GM12864 (cell line): ENCODE measurements around the gene RPH3AL.
"Not testable (repeated sequence)": the region's sequence is repeated elsewhere in the genome, so short reads cannot be mapped to it uniquely, and the experiment has no call there.

Experiments used
- DNase-seq: peaks from one replicate; pipeline ENCODE4 v3.0.0-alpha.2; 2011; ENCODE audit warnings: low read depth
- H3K4me3 ChIP-seq: 2 replicates; pipeline ENCODE4 v1.5.1; 2011; ENCODE audit warnings: mild to moderate bottlenecking, low read depth, low read length, control low read depth
- TF ChIP-seq, protein P1 (sequence below): IDR thresholded peaks from 2 replicates; pipeline ENCODE4 v1.5.1; 2011; ENCODE audit warnings: low read depth, mild to moderate bottlenecking, moderate library complexity, low read length, control low read depth, inconsistent platforms; ENCODE audit errors: missing control alignments

Gene RPH3AL

DNA sequence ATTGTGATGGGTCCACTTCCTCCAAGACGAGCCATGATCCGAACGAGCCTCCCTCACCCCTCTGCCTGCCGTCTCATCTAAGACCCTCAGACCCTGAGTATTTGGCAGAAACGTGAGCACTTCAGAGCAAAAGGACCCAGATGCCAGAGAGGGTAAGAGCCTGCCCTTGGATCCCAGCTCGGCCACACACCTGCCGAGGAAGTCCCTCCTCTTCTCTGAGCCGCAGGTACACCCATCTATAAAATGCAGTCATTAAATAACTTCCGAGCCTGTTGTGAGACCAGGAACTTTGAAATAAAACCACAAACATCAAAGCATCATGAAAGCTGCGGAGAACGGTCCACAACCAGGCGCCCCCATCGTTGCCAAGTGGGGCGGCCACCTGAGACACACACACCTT, 106.4 kb downstream of the RPH3AL start:
- no peak overlapping the region for H3K4me3 ChIP-seq
- DNase-seq, result no peak
- TF ChIP-seq, protein P1, sequence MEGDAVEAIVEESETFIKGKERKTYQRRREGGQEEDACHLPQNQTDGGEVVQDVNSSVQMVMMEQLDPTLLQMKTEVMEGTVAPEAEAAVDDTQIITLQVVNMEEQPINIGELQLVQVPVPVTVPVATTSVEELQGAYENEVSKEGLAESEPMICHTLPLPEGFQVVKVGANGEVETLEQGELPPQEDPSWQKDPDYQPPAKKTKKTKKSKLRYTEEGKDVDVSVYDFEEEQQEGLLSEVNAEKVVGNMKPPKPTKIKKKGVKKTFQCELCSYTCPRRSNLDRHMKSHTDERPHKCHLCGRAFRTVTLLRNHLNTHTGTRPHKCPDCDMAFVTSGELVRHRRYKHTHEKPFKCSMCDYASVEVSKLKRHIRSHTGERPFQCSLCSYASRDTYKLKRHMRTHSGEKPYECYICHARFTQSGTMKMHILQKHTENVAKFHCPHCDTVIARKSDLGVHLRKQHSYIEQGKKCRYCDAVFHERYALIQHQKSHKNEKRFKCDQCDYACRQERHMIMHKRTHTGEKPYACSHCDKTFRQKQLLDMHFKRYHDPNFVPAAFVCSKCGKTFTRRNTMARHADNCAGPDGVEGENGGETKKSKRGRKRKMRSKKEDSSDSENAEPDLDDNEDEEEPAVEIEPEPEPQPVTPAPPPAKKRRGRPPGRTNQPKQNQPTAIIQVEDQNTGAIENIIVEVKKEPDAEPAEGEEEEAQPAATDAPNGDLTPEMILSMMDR, result no peak

DNA sequence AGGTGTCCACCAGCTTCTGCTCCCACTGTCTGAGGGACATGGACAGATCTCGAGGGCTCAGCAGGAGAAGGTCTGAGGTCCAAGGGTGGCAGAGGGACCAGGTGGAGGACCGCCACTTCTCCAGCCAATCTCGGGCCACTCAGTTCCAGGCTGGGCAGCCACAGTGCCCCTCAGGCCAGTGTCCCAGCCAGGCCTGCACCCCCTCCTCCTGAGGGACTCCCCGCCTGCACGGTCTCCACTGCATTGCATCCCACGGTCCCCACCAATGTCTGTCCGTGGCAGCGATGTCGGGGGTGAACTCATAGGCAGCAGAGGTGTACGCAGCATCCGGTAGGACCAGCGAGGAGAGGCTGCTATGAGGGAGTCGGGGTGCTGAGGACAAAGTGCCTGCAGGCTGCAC, 107.0 kb downstream of the RPH3AL start:
- no peak overlapping the region for H3K4me3 ChIP-seq
- TF ChIP-seq, protein P1, result no peak
- no peak for DNase-seq

DNA sequence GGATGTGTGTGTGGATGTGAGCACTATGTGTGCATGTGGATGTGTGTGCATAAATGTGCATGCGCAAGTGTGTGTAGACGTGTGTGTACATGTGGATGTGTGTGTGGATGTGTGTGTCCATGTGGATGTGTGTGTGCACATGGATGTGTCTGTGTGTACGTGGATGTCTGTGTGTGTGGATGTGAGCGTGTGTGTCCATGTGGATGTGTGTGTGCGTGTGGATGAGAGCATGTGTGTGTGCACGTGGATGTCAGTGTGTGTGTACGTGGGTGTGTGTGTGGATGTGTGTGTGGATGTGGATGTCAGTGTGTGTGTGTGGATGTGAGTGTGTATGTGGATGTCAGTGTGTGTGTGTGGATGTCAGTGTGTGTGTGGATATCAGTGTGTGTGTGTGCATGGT, 107.6 kb downstream of the RPH3AL start:
- TF ChIP-seq, protein P1, result no peak
- no peak overlapping the region for H3K4me3 ChIP-seq
- no peak for DNase-seq

DNA sequence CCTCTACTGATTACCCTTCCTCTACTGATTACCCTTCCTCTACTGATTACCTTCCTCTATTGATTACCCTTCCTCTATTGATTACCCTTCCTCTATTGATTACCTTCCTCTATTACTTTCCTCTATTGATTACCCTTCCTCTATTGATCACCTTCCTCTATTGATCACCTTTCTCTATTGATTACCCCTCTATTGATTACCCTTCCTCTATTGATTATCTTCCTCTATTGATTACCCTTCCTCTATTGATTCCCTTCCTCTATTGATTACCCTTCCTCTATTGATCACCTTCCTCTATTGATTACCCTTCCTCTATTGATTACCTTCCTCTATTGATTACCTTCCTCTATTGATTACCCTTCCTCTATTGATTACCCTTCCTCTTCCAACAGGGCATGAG, 108.7 kb downstream of the RPH3AL start:
- DNase-seq, H3K4me3 ChIP-seq: not testable (repeated sequence)

DNA sequence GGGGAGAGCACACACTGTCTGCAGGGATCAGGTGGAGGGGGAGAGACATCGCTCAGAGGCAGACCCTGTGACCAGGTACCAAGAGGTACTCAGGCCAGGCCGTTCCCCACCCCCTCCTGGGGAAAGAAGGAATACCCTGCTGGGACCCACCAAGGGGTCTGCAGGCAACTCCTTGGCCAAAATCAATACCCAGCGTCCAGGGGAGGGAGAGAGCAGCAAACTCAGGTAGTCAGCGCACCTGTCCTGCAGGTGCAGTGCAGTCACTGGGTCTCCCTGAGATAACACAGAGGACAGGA, 113.7 kb downstream of the RPH3AL start:
- TF ChIP-seq, protein P1, result no peak
- no peak for DNase-seq
- H3K4me3 ChIP-seq, result no peak overlapping the region

DNA sequence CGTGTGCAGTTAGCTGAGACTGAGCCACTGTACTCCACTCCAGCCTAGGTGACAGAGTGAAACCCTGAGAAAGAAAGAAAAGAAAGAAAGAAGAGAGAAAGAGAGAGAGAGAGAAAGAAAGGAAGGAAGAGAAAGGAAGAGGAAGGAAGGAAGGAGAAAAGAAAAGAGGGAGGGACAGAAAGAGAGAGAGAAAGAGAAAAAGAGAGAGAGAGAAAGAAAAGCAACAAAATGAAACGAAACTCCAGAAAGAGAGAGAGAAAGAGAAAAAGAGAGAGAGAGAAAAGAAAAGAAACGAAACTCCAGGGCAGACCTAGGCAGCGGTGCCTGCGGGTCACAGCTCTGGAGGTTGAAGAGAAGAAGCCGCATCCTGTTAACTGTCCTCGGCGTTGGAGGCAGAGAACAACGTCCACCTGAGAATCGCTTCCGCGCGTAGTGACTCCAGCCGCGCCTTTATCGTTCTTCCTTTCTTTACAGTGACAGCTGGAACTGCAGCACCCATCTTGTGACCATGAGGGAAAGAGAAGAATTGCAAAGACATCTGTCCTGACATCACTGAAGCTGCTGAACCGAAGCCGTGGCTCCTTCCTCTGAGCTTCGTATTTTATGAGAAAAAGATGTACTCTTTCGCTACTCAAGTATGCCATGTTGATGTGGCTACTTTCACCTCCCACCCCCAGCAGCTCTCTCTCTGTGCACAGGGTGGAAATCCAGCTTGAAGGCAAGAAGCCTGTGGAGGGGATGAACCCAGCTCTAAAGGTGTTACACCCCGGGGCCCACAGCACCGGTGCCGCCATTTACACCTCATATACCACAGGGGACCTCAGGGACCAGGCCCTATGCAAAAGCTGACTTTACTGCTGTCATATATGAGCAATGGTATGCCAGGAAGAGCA, 114.3 kb downstream of the RPH3AL start:
- no peak overlapping the region for H3K4me3 ChIP-seq
- no peak for DNase-seq
- TF ChIP-seq, protein P1, result no peak

DNA sequence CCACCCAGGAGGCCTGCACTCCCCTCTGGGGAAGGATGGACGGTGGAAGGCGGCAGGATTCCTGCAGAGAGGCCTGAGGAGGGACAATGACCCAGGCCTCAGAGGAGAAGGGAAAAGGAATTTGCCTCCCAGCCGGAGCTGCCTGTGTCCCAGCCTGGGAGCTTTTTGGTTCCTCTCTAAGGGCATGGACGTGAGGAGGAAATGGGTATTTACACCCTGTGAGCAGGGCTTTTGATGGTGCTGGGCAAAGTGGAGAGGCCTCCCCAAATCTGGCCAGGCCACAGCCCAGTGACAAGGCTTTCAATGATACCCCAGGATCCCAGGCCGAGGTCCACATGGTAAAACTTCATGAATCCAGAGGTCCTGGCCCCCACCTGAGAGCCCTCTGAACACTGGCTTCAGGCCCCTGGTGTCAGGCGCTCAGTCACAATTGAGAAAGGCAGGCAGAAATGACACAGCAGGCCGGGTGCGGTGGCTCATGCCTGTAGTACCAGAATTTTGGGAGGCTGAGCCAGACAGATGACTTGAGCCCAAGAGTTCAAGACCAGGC, 115.1 kb downstream of the RPH3AL start:
- TF ChIP-seq, protein P1, result no peak
- no peak for DNase-seq
- no peak overlapping the region for H3K4me3 ChIP-seq
